Measurements from ENCODE around the gene KCNQ1OT1. TPM values are rescaled to one million over a fixed set of nuclear protein-coding genes. Genes with fewer than 3 reads are reported as not detected.

The KCNQ1OT1 gene
- total and polyA plus RNA-seq, 4 donors: 0.08 to 5.4 (median 1.2) TPM

- no peak for ATAC-seq (ENCODE audit: low FRiP score)
- Histone ChIP-seq H3K4me1 (ENCODE audit: control insufficient read depth in 1 of 2, insufficient read depth in 2 of 2, low read length in 2 of 2) (no peaks in the 10 kb centered on the region), H3K27me3 (ENCODE audit: control insufficient read depth in 1 of 2, insufficient read depth in 2 of 2, low read length in 1 of 2) (no peaks in the 10 kb centered on the region), H3K36me3 (ENCODE audit: control insufficient read depth in 1 of 2, insufficient read depth in 2 of 2, low read length in 1 of 2) (no peaks in the 10 kb centered on the region), H3K27ac (ENCODE audit: low read depth in 1 of 2, low read length in 2 of 2) (no peak overlapping the region), H3K4me3 (ENCODE audit: low read length in 2 of 2) (no peak overlapping the region), H3K9me3 (ENCODE audit: control insufficient read depth, low read length) (no peaks in the 10 kb centered on the region)
- intact Hi-C loops (cut with DNase I): no loop called here
- peak in 1 of 2 donors; percentile 61 for DNase-seq
- 64 to 70% methylated on average over 26 to 27 of the region's 27 CpGs for WGBS, 2 donors
Measured at GRCh38 chr11:2725368-2726300, 25.8 kb upstream of the KCNQ1OT1 start.

- Histone ChIP-seq H3K4me1 (ENCODE audit: control insufficient read depth in 1 of 2, insufficient read depth in 2 of 2, low read length in 2 of 2) (no peaks in the 10 kb centered on the region), H3K9me3 (ENCODE audit: control insufficient read depth, low read length) (no peaks in the 10 kb centered on the region), H3K27ac (ENCODE audit: low read depth in 1 of 2, low read length in 2 of 2) (no peak overlapping the region), H3K4me3 (ENCODE audit: low read length in 2 of 2) (no peak overlapping the region), H3K36me3 (ENCODE audit: control insufficient read depth in 1 of 2, insufficient read depth in 2 of 2, low read length in 1 of 2) (no peaks in the 10 kb centered on the region), H3K27me3 (ENCODE audit: control insufficient read depth in 1 of 2, insufficient read depth in 2 of 2, low read length in 1 of 2) (no peaks in the 10 kb centered on the region)
- intact Hi-C loops (cut with DNase I): no loop called here
- 84 to 88% methylated on average over 20 of the region's 20 CpGs for WGBS, 2 donors
- ATAC-seq (ENCODE audit: low FRiP score): no peak
- DNase-seq: no peak
Measured at GRCh38 chr11:2724653-2725367, 25.0 kb upstream of the KCNQ1OT1 start.

- no peak for DNase-seq
- no peak overlapping the region for H3K27ac ChIP-seq (ENCODE audit: low read depth in 1 of 2, low read length in 2 of 2)
- ATAC-seq (ENCODE audit: low FRiP score): no peak
- no peaks in the 10 kb centered on the region for H3K27me3 ChIP-seq (ENCODE audit: control insufficient read depth in 1 of 2, insufficient read depth in 2 of 2, low read length in 1 of 2)
- no peaks in the 10 kb centered on the region for H3K9me3 ChIP-seq (ENCODE audit: control insufficient read depth, low read length)
- WGBS, 2 donors: 96% methylated on average over 16 of the region's 16 CpGs
- intact Hi-C loops (cut with DNase I): no loop called here
- no peaks in the 10 kb centered on the region for H3K36me3 ChIP-seq (ENCODE audit: control insufficient read depth in 1 of 2, insufficient read depth in 2 of 2, low read length in 1 of 2)
- no peaks in the 10 kb centered on the region for H3K4me1 ChIP-seq (ENCODE audit: control insufficient read depth in 1 of 2, insufficient read depth in 2 of 2, low read length in 2 of 2)
- H3K4me3 ChIP-seq (ENCODE audit: low read length in 2 of 2): no peak overlapping the region
Measured at GRCh38 chr11:2724104-2724503, 24.3 kb upstream of the KCNQ1OT1 start.

GRCh38 chr11:2722955-2723354, 23.2 kb upstream of the KCNQ1OT1 start:
- H3K36me3 ChIP-seq (ENCODE audit: control insufficient read depth in 1 of 2, insufficient read depth in 2 of 2, low read length in 1 of 2): no peaks in the 10 kb centered on the region
- no peak overlapping the region for H3K27ac ChIP-seq (ENCODE audit: low read depth in 1 of 2, low read length in 2 of 2)
- ATAC-seq (ENCODE audit: low FRiP score): no peak
- no peaks in the 10 kb centered on the region for H3K9me3 ChIP-seq (ENCODE audit: control insufficient read depth, low read length)
- intact Hi-C loops (cut with DNase I): no loop called here
- WGBS, 2 donors: 92 to 98% methylated on average over 13 to 15 of the region's 15 CpGs
- H3K4me1 ChIP-seq (ENCODE audit: control insufficient read depth in 1 of 2, insufficient read depth in 2 of 2, low read length in 2 of 2): no peaks in the 10 kb centered on the region
- H3K4me3 ChIP-seq (ENCODE audit: low read length in 2 of 2): no peak overlapping the region
- DNase-seq: no peak
- no peaks in the 10 kb centered on the region for H3K27me3 ChIP-seq (ENCODE audit: control insufficient read depth in 1 of 2, insufficient read depth in 2 of 2, low read length in 1 of 2)

- intact Hi-C loops (cut with DNase I): no loop called here
- no peaks in the 10 kb centered on the region for H3K9me3 ChIP-seq (ENCODE audit: control insufficient read depth, low read length)
- no peak overlapping the region for H3K27ac ChIP-seq (ENCODE audit: low read depth in 1 of 2, low read length in 2 of 2)
- no peak overlapping the region for H3K4me3 ChIP-seq (ENCODE audit: low read length in 2 of 2)
- no peak for ATAC-seq (ENCODE audit: low FRiP score)
- no peak for DNase-seq
- no peaks in the 10 kb centered on the region for H3K27me3 ChIP-seq (ENCODE audit: control insufficient read depth in 1 of 2, insufficient read depth in 2 of 2, low read length in 1 of 2)
- no peaks in the 10 kb centered on the region for H3K36me3 ChIP-seq (ENCODE audit: control insufficient read depth in 1 of 2, insufficient read depth in 2 of 2, low read length in 1 of 2)
- H3K4me1 ChIP-seq (ENCODE audit: control insufficient read depth in 1 of 2, insufficient read depth in 2 of 2, low read length in 2 of 2): no peaks in the 10 kb centered on the region
- WGBS, 2 donors: 94 to 97% methylated on average over 27 of the region's 27 CpGs
Measured at GRCh38 chr11:2721210-2721916, 21.6 kb upstream of the KCNQ1OT1 start.

- no peak overlapping the region for H3K4me3 ChIP-seq (ENCODE audit: low read length in 2 of 2)
- no peaks in the 10 kb centered on the region for H3K4me1 ChIP-seq (ENCODE audit: control insufficient read depth in 1 of 2, insufficient read depth in 2 of 2, low read length in 2 of 2)
- H3K9me3 ChIP-seq (ENCODE audit: control insufficient read depth, low read length): no peaks in the 10 kb centered on the region
- intact Hi-C loops (cut with DNase I): no loop called here
- DNase-seq: no peak
- H3K27me3 ChIP-seq (ENCODE audit: control insufficient read depth in 1 of 2, insufficient read depth in 2 of 2, low read length in 1 of 2): no peaks in the 10 kb centered on the region
- no peak for ATAC-seq (ENCODE audit: low FRiP score)
- WGBS, 2 donors: 84 to 90% methylated on average over 17 of the region's 17 CpGs
- no peaks in the 10 kb centered on the region for H3K36me3 ChIP-seq (ENCODE audit: control insufficient read depth in 1 of 2, insufficient read depth in 2 of 2, low read length in 1 of 2)
- no peak overlapping the region for H3K27ac ChIP-seq (ENCODE audit: low read depth in 1 of 2, low read length in 2 of 2)
Measured at GRCh38 chr11:2719831-2720590, 20.2 kb upstream of the KCNQ1OT1 start.

GRCh38 chr11:2718817-2719438, 19.1 kb upstream of the KCNQ1OT1 start:
- Histone ChIP-seq H3K4me3 (ENCODE audit: low read length in 2 of 2) (no peak overlapping the region), H3K36me3 (ENCODE audit: control insufficient read depth in 1 of 2, insufficient read depth in 2 of 2, low read length in 1 of 2) (no peaks in the 10 kb centered on the region), H3K27ac (ENCODE audit: low read depth in 1 of 2, low read length in 2 of 2) (no peak overlapping the region), H3K27me3 (ENCODE audit: control insufficient read depth in 1 of 2, insufficient read depth in 2 of 2, low read length in 1 of 2) (no peaks in the 10 kb centered on the region), H3K9me3 (ENCODE audit: control insufficient read depth, low read length) (no peaks in the 10 kb centered on the region), H3K4me1 (ENCODE audit: control insufficient read depth in 1 of 2, insufficient read depth in 2 of 2, low read length in 2 of 2) (no peaks in the 10 kb centered on the region)
- ATAC-seq (ENCODE audit: low FRiP score): no peak
- 95 to 97% methylated on average over 11 of the region's 11 CpGs for WGBS, 2 donors
- DNase-seq: no peak
- intact Hi-C loops (cut with DNase I): no loop called here

Data from aorta (tissue), 5 donors.